HuH-7 (cell line): Measurements from ENCODE around the gene DOCK9.

ENCODE experiments used
- DNase-seq: peaks from one replicate; pipeline ENCODE4 v3.0.0; 2011; ENCODE audit warnings: low spot score

Gene DOCK9

GRCh38 chr13:98795220-98795619, 182.6 kb downstream of the DOCK9 start:
- DNase-seq: no peak

DNA sequence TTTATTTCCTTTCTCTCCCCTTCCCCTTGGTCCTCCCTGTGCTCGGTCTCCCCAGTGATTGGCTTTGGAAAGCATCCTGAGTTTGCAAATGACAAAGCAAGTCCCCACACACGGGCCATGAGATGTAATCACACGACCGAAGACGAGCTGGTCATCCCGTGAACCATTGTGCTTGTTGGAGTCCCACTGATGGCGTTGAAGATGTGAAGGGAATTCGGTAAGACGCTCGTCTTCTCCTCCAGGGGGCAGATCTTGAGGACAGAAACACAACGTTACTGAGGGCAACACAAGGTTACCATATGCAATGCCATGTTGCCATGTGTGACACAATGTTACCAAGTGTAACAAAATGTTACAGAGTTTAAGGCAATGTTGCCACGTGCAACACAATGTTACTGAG, 183.4 kb downstream of the DOCK9 start:
- no peak for DNase-seq

DNA sequence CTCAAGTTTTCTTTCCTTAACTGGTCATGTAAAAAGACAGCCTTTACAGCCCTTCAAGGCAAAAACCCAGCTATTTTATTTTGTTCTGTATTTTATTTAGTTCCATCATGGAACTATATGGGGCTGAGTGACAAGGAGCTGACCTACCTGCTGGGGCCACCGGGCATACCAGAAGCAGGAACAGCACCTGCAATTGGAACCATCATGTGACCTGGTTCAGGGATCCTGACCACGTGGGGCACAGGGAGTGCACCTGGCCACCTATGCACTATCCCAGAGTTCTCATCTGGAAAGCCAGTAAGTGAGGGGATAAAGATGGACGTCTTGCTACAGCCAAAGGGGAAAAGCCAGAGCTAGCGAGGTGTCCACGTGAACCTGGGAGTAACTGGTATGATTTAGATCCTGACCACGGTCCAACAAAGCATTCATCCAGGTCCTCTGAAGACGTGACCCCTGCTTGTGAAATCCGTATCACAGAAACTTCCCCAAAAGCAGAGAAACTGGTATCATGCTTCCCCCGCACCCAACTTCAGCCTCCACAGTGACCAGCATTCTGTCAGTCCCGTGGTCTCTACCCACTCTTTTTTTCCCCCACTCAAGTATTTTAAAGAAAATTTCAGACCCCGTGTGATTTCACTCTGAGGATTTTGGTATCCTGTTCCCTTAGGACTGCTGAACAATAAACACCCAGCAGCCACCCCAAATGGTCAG, 184.9 kb downstream of the DOCK9 start:
- no peak for DNase-seq

- DNase-seq: no peak
These were observed 185.5 kb downstream of the DOCK9 start for GRCh38 chr13:98792321-98792720.

- no peak for DNase-seq
These were observed 186.3 kb downstream of the DOCK9 start for GRCh38 chr13:98791611-98792010.

DNA sequence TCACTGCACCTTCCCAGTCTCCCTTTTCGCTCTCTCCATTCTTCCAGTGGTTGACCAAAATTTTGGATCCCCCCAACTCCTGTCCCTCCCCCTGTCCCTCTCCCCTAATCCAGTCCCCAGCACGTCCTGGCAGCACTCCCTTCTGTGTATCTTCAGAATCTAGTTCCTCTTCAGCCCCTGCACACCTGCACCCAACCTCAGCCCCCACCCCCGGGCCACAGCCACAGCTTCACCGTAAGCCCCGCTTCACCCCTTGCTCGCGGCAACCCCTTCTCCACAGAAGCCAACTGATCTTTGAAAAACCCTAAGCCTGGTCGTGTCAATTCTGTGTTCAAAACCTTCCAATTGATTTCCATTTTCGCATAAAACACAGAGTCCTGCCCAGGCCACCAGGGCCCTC, 189.9 kb downstream of the DOCK9 start:
- no peak for DNase-seq

DNA sequence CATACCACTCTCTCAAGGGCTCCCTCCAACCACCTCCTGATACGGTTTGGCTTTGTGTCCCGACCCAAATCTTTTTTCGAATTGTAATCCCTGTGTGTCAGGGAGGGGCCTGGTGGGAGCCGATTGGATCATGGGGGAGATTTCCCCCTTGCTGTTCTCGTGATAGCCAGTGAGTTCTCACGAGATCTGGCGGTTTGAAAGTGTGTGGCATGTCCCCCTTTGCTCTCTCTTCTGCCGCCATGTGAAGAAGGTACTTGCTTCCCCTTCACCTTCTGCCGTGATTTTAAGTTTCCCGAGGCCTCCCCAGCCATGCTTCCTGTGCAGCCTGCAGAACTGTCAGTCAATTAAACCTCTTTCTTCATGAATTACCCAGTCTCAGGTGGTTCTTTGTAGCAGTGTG, 190.7 kb downstream of the DOCK9 start:
- DNase-seq: no peak

- no peak for DNase-seq
These were observed 191.8 kb downstream of the DOCK9 start for GRCh38 chr13:98786023-98786422.

DNA sequence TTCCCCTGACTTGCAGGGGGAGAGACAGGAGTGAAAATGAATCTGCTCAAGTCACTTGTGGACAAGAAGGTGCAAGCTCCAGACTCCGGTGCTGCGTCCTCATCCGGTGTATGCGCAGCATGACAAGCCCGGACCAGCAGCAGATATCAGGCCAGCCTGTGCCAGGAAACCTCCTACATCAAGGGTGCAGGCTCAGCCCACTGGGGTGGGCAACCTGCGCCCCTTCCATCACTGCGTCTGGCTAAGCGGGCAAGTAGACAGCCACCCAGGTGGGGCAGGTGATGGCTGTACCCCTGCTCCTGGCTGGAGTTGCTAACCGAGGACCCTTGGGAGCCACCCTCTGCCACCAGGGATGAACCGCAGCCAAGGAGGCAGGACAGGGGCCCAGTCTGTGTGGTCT, 192.5 kb downstream of the DOCK9 start:
- DNase-seq: no peak

- no peak for DNase-seq
These were observed 193.2 kb downstream of the DOCK9 start for GRCh38 chr13:98784666-98785065.

DNA sequence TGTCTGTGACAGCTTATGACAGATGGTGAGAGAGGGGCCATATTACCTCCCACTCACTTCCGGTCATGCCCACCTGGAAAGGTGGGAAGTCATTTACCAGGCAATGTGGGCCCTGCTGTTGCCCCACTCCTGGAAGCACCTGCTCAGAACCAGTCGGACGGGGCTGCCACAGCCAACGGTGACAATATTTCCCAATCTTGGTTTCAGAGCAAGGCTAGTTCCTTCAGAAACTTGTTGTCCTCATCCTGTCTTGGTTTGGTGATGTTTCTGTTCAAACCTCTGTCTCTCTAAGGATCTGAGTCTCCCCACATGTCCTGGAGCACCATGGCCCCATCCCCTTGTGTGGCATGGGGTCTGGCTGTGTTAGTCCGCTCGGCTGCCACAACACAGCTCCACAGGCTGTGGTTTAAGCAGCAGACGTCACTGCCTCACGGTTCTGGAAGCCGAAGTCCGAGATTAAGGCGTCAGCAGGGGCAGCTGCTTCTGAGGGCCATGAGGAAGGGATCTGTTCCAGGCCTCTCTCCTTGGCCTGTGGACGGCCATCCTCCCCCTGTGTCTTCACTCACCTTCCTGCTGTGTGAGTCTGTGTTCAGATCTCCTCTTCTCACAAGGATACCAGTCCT, 193.9 kb downstream of the DOCK9 start:
- no peak for DNase-seq

DNA sequence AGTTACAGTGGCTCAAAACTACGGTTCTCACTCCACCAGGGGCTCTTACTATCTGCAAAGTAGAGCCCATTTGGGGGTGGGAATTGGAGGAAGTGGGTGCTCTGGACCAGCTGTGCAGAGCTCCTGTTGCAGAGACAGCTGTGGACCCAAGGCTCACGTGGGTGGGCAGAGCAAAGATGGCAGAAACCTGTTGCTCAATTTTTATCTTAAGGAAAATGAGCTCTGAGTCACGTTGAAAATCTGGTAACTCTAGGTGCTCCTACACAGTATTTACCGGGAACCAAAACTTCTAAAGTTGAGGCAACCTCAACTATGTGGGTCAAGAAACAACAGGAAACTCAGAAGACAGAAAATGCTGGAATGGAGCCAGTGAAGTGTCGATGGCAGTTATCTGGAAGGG, 195.2 kb downstream of the DOCK9 start:
- no peak for DNase-seq

DNA sequence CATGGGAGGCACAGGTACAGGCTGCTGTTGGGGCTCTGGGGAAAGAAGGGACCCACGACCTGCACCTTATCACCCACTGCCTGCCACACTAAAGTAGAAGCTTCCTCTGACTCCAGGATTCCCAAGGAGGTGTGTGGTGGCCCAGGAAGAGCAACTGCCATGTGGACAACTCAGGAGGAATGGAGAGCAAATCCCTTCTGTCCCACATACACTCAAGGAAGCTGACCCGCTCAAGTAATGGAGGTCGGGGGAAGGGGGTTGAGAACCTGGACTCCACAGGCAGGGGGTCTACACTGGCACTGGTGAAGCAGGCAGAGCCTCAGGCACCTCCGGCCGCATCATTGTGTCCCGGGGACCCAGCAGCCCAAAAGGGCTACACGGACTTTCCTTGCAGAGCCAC, 196.0 kb downstream of the DOCK9 start:
- no peak for DNase-seq

GRCh38 chr13:98781470-98781869, 196.4 kb downstream of the DOCK9 start:
- no peak for DNase-seq

DNA sequence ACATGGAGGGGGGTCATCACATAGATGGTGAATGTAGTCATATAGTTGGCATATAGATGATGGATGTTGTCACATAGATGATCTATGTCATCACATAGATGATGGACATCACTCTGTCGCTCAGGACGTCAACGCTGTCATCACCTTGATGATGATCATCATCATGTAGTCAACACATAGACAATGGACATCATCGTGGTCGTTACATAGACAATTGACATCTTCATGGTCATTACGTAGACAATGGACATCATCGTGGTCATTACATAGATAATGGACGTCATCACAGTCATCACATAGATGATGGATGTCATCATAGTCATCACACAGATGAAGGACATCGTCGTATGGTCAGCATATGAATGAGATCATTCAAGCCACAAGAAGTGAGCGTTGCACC, 196.8 kb downstream of the DOCK9 start:
- no peak for DNase-seq

GRCh38 chr13:98780451-98780850, 197.4 kb downstream of the DOCK9 start:
- no peak for DNase-seq

DNA sequence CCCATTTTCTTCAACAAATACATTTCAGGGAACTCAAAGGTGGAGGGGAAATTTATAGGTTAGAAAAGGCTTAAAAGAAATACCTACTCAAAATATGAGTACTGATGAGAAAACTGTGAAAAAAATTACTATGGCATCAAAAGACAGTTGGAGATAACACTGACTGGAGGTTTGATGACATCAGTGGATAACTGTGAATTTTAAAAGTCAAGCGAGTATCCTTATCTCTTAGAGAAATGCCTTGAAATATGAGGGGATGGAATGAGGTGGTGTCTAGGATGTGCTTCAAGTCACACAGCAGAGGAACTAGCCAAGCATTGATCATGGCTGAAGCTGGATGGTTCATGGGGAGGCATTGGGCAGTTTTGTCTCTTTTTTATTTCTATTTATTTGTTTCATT, 198.2 kb downstream of the DOCK9 start:
- no peak for DNase-seq

DNA sequence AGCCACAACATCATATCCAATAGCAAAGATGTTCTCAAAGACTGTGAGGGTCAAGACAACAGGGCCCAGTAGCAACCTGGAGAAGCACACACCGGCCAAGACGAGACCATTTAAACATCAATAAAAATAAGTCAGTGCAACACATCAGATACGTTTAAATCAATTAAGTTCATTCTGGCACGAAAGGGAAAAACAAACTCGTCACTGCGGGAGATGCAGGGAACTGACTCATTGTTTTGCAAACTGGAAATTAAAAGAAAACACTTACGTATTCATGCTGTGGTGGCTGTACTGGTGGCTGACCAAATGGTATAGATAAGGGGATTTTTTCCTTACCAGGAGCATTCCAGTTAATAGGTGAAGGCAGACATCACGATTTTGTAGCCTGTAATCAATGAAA, 199.1 kb downstream of the DOCK9 start:
- no peak for DNase-seq

DNA sequence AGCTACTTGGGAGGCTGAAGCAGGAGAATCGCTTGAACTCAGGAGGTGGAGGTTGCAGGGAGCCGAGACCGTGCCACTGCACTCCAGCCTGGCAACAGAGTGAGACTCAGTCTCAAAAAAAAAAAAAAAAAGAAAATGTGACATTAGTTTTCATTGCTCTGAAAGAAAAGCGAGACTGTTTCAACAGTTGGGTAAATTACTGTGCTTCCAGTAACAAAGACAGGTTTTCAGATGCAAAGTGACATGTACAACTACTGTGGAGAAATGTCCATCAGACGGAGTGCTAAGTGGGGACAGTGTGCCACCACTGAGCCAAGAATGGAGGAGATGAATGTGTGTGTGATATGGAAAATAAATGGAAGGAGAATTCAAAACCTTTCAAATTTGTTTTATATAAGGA, 201.2 kb downstream of the DOCK9 start:
- DNase-seq: no peak

DNA sequence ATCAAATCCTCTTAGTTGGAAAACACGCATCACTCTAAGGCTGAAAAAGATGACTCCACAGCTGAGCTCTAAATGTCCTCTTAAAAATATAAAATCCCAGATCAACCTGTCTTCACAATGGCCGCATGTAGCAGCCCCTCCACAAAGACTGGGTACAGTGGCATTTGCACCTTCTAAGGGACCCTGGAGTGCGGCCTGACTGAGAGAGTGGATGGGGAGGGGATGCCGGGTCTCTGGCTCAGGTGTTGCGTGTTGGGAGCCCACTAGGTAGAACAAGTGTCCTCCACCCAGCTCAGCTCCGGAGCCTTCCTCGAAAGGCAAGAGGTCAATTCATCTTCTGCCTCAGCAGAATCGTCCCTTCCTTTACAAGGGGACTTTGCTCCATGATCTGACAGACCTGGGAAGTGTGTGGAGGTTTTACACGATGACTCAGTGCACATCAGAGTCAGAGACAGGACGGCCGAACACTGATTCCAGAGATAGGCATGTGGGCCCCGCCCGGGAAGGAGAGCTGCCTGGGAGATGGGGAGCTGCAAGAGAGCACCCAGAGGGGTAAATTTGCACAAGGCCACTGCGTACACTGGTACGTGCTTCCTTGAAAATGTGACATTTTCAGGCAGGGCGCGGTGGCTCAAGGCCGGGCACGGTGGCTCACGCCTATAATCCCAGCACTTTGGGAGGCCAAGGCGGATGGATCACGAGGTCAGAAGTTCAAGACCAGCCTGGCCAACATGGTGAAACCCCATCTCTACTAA, 201.8 kb downstream of the DOCK9 start:
- DNase-seq: peak; percentile 42

DNA sequence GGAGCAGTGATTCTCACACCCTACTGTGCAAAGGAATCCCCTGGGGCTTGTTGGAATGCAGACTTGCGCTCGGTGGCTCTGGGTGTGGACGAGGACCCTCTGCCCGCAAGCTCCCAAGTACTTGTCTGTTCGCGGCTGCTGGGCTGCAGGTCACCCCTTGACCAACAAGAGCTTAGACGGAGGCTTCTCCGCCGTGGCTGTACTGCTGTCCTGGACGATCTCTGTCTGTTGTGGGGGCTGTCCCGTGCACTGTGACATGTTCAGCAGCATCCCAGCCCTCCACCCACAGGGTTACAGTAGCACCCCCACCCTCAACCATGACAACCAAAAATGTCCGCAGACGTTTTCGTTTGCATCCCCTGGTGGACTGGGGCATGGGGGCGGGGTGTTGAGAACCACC, 202.5 kb downstream of the DOCK9 start:
- DNase-seq: no peak

GRCh38 chr13:98774776-98775175, 203.1 kb downstream of the DOCK9 start:
- DNase-seq: no peak

DNA sequence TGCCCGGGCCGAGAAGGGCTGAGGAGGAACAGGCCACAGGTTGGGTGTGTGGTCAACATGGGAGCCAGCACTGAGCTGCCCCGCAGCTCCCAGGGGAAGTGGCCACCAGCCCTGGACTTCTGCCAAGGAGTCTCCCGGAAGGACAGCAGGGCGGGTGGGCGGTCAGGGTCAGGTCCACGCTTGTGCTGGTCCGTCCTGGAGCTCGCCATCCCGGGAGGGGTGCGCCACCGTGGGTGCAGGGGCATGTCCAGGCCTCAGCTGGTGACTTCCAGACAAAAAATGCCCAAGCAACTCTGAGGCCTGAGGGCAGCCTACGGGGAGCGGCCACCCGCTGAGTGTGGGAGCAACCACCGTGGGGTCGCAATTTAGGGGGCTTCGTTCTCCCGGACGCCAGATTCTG, 203.9 kb downstream of the DOCK9 start:
- no peak for DNase-seq
